A549 (cell line): ENCODE data around the gene SCUBE1. TPM values are rescaled to one million over a fixed set of nuclear protein-coding genes. Genes with fewer than 3 reads are reported as not detected.

Experiments
- ATAC-seq, 2 experiments: fragments of 200-7000 bp in 1 of 2; fragments of >200 bp in 1 of 2; cut with Nextera tagmentation in 1 of 2; cut with Tn5 transposase in 1 of 2; 3 replicates each; pipeline versions ENCODE4 v1.8.0 to v1.9.1; 2018 to 2020; ENCODE audit warnings: mild to moderate bottlenecking in 1 of 2, moderate library complexity in 1 of 2
- CTCF ChIA-PET: fragments of 300-600 bp; sonication (Branson Sonifier 250); formaldehyde crosslinking; extraction: SDS; loops from one replicate; lab custom pipeline; 2021; ENCODE audit warnings: antibody characterized with exemption, inconsistent platforms; lab: Yijun Ruan, JAX
- POLR2A ChIA-PET: fragments of 350-600 bp; formaldehyde crosslinking; extraction: SDS; loops from one replicate; lab custom pipeline; 2021; ENCODE audit warnings: antibody characterized with exemption, inconsistent platforms; lab: Yijun Ruan, JAX
- DNase-seq, 2 experiments: peaks; one replicate each; pipeline versions ENCODE4 v3.0.0 to v3.0.0-alpha.2; 2011 to 2016; ENCODE audit warnings: low read depth in 1 of 2, low spot score in 1 of 2
- FAIRE-seq: peaks from 2 replicates; lab custom pipeline; 2011; peaks lifted over from hg19 to GRCh38; lab: Jason Lieb, UNC
- H3K27ac ChIP-seq, 2 experiments: fragments of >200 bp; sonication (Bioruptor Twin); formaldehyde crosslinking; 3 replicates each; pipeline ENCODE4 v1.5.1; 2016 to 2017
- H3K4me1 ChIP-seq: fragments of >200 bp; sonication (Bioruptor Twin); formaldehyde crosslinking; 3 replicates; pipeline ENCODE4 v1.6.1; 2016
- H3K4me2 ChIP-seq: fragments of >200 bp; sonication (Bioruptor Twin); formaldehyde crosslinking; 3 replicates; pipeline ENCODE4 v1.6.1; 2016
- H3K4me3 ChIP-seq: fragments of >200 bp; sonication (Bioruptor Twin); formaldehyde crosslinking; 3 replicates; pipeline ENCODE4 v1.5.1; 2016
- H3K9me3 ChIP-seq: fragments of >200 bp; sonication (Bioruptor Twin); formaldehyde crosslinking; 3 replicates; pipeline ENCODE4 v1.6.1; 2016
- ATOH8 ChIP-seq: fragments of 250-450 bp; sonication (Bioruptor Pico); IDR thresholded peaks from 2 replicates; pipeline ENCODE4 v1.5.0; 2020; ENCODE audit warnings: low read depth, mild to moderate bottlenecking, moderate library complexity
- BHLHE40 ChIP-seq: IDR thresholded peaks from 2 replicates; pipeline ENCODE4 v1.6.1; 2012; ENCODE audit warnings: low read depth, low read length, inconsistent platforms
- CBX2 ChIP-seq: fragments of 200-600 bp; sonication (generic); IDR thresholded peaks from 2 replicates; pipeline ENCODE4 v1.6.1; 2016; ENCODE audit warnings: low read depth, mild to moderate bottlenecking, borderline replicate concordance
- CEBPB ChIP-seq, 2 experiments: fragments of >200 bp in 1 of 2; sonication (Bioruptor Twin) in 1 of 2; formaldehyde crosslinking in 1 of 2; IDR thresholded peaks; 2 replicates each; pipeline ENCODE4 v1.6.1; 2012 to 2016
- CHD2 ChIP-seq: fragments of 150-350 bp; IDR thresholded peaks from 2 replicates; pipeline ENCODE4 v1.6.1; 2014; ENCODE audit warnings: low read length; ENCODE audit not compliant: partially characterized antibody
- CHD4 ChIP-seq: fragments of 200-600 bp; sonication (generic); IDR thresholded peaks from 2 replicates; pipeline ENCODE4 v1.6.1; 2016; ENCODE audit warnings: antibody characterized with exemption, mild to moderate bottlenecking, borderline replicate concordance
- E2F6 ChIP-seq: IDR thresholded peaks from 2 replicates; pipeline ENCODE4 v1.6.1; 2012; ENCODE audit warnings: low read depth, borderline replicate concordance
- ESRRA ChIP-seq: fragments of 150-350 bp; IDR thresholded peaks from 2 replicates; pipeline ENCODE4 v1.6.1; 2014; ENCODE audit warnings: mild to moderate bottlenecking, low read length, borderline replicate concordance
- HMGXB4 ChIP-seq: fragments of 250-450 bp; sonication (Bioruptor Pico); IDR thresholded peaks from 2 replicates; pipeline ENCODE4 v1.5.0; 2021; ENCODE audit warnings: mild to moderate bottlenecking, moderate library complexity, borderline replicate concordance
- JUNB ChIP-seq: fragments of >200 bp; sonication (Bioruptor Twin); formaldehyde crosslinking; IDR thresholded peaks from 2 replicates; pipeline ENCODE4 v1.6.1; 2016
- KDM5A ChIP-seq: fragments of 200-600 bp; sonication (generic); IDR thresholded peaks from 2 replicates; pipeline ENCODE4 v1.6.1; 2016; ENCODE audit warnings: antibody characterized with exemption, mild to moderate bottlenecking
- NFE2L2 ChIP-seq: fragments of 150-350 bp; conservative IDR thresholded peaks from 2 replicates; pipeline ENCODE4 v1.6.1; 2014; ENCODE audit warnings: low read length
- PHF8 ChIP-seq: fragments of 200-600 bp; sonication (generic); IDR thresholded peaks from 2 replicates; pipeline ENCODE4 v1.6.1; 2016; ENCODE audit warnings: low read depth, mild to moderate bottlenecking, antibody characterized with exemption, moderate library complexity, borderline replicate concordance
- POLR2A ChIP-seq: IDR thresholded peaks from 2 replicates; pipeline ENCODE4 v1.6.1; 2012; ENCODE audit warnings: mild to moderate bottlenecking, low read length
- USF2 ChIP-seq: fragments of 450-650 bp; IDR thresholded peaks from 2 replicates; pipeline ENCODE4 v1.6.1; 2014; ENCODE audit warnings: antibody characterized with exemption
- ZFP36 ChIP-seq: fragments of 450-650 bp; IDR thresholded peaks from 2 replicates; pipeline ENCODE4 v1.6.1; 2014; ENCODE audit warnings: borderline replicate concordance; ENCODE audit not compliant: partially characterized antibody
- ZSCAN20 ChIP-seq: fragments of 250-450 bp; sonication (Bioruptor Pico); IDR thresholded peaks from 2 replicates; pipeline ENCODE4 v1.8.0; 2022; ENCODE audit warnings: mild to moderate bottlenecking, moderate library complexity
- WGBS: methylation state at CpG from one replicate; pipeline ENCODE4 v1.1.6; 2017; ENCODE audit errors: missing lambda C conversion rate; 5-methylcytosine and 5-hydroxymethylcytosine counted together
- polyA plus RNA-seq, 4 experiments: library from polyadenylated mRNA; depleted of rRNA in 3 of 4; stranded (reverse); fragments of >200 nt; fragmentation: RNase III in 1 of 4; extraction: RNeasy Plus Mini Kit Qiagen cat#74134 plus additional on column Dnase treatment in 1 of 4; gene quantifications; 2 replicates in 3 of 4; 3 replicates in 1 of 4; pipeline ENCODE4 v1.2.3, GENCODE V29; 2011 to 2017

Gene SCUBE1
- polyA plus RNA-seq, 2 of the 4 experiments (the other 2 are of a cell fraction) = 0.01 to 0.12 TPM

- ChIA-PET CTCF (no interaction called here), POLR2A (no interaction called here)
- no peak overlapping the region for H3K27ac ChIP-seq
- no peak for FAIRE-seq
- TF ChIP-seq ATOH8 (CRISPR knock-in tag) = no peak
- no peak for TF ChIP-seq CBX2
- no peak for TF ChIP-seq NFE2L2
- TF ChIP-seq, all 56 proteins: peak for 0
- Histone ChIP-seq H3K9me3 (no peaks in the 10 kb centered on the region), H3K4me3 (no peak overlapping the region), H3K4me2 (no peak overlapping the region), H3K4me1 (no peaks in the 10 kb centered on the region)
- WGBS = 69% methylated on average over 7 of the region's 23 CpGs
- no peak for ATAC-seq
- DNase-seq = no peak
These were observed 173.7 kb downstream of the SCUBE1 start for GRCh38 chr22:43169310-43170130.

GRCh38 chr22:43168471-43169309 is 174.5 kb downstream of the SCUBE1 start:
- DNase-seq (no peak), FAIRE-seq (no peak), ATAC-seq (no peak)
- no peak for TF ChIP-seq POLR2A
- no peak for TF ChIP-seq ESRRA
- TF ChIP-seq ATOH8 (CRISPR knock-in tag) = no peak
- TF ChIP-seq KDM5A = no peak
- no peak for TF ChIP-seq ZSCAN20 (CRISPR knock-in tag)
- no peak for TF ChIP-seq HMGXB4
- no peak for TF ChIP-seq USF2
- TF ChIP-seq ZFP36 = no peak
- no peak for TF ChIP-seq BHLHE40
- TF ChIP-seq PHF8 = no peak
- no peak for TF ChIP-seq JUNB
- TF ChIP-seq CEBPB (IDR thresholded peaks at IDR 0.05) = no peak
- TF ChIP-seq CHD4 = no peak
- TF ChIP-seq E2F6 = no peak
- TF ChIP-seq CHD2 = no peak
- ChIA-PET POLR2A (no interaction called here), CTCF (no interaction called here)
- 84% methylated on average over 12 of the region's 25 CpGs for whole genome bisulfite sequencing
- H3K4me3 ChIP-seq = no peak overlapping the region
- no peaks in the 10 kb centered on the region for H3K9me3 ChIP-seq
- H3K4me1 ChIP-seq = no peaks in the 10 kb centered on the region
- H3K4me2 ChIP-seq = no peak overlapping the region
- no peak overlapping the region for H3K27ac ChIP-seq
